ENCODE data around the gene HIGD1A.

DNA sequence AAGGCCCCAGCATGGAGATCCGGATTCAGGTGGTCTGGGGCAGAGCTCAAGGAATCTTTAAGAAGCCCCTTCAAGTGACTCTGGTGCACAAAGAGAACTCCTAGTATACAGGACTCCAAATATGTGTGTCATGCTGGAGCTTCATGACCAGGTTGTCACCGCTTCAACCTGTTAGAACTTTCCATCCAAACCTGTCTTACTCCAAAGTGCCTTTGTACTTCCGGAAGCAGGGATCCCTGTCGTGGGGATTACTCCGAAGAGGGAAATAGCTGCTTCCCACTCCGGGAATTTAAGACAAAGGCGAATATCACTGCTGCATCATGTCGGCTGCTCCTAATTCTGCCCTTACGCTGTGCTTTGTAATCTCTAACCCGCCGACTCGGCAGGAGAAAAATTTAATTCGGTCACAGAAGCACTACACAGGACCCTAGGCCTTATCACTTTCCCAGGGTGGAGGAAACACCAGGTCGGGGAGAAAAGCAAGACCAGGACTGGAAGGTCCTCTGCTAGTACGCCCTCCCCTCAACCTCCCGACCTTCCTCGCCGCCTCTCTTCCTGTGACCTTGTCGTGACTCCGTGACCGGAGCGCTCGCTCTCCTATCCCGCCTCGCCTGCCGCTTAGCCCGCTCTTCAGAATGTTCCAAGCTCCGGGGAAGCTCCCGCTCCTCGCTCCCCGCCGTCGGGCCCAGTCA, 730 bp downstream of the HIGD1A start:
- TF ChIP-seq GATA2 (IDR thresholded peaks at IDR 0.05; ENCODE audit: low read depth, low read length) (0 out of 2 replicates have a peak, but pooled peaks have one; percentile 24), GATA3 (IDR thresholded peaks at IDR 0.05; ENCODE audit: low read depth, low read length) (no peak)

Data from SH-SY5Y (cell line).